ENCODE measurements around the gene SCGB1C1.

Gene SCGB1C1

DNA sequence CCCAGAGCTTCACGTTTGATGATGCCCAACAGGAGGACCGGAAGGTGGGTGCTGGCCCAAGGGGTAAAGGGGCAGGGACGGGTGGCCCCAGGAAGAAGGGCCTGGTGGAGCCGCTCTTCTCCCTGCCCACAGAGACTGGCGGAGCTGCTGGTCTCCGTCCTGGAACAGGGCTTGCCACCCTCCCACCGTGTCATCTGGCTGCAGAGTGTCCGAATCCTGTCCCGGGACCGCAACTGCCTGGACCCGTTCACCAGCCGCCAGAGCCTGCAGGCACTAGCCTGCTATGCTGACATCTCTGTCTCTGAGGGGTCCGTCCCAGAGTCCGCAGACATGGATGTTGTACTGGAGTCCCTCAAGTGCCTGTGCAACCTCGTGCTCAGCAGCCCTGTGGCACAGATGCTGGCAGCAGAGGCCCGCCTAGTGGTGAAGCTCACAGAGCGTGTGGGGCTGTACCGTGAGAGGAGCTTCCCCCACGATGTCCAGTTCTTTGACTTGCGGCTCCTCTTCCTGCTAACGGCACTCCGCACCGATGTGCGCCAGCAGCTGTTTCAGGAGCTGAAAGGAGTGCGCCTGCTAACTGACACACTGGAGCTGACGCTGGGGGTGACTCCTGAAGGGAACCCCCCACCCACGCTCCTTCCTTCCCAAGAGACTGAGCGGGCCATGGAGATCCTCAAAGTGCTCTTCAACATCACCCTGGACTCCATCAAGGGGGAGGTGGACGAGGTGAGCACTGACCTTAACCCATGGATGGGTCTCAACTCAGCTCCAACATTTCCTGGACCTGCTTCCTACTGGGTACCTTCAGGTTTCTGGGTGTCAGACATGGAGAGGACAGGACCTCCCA lies 16.6 kb downstream of the SCGB1C1 start:
- CTCF ChIA-PET, result interaction anchor here (0.7 to 2.1 kb wide), 6 partner anchors 10 to 47 kb away, joined by 3 to 7 read pairs (median 4); partner anchors contain the start of gene SIRT3
- Histone ChIP-seq H3K36me3 (ENCODE audit: control insufficient read depth in 4 of 4, insufficient read depth in 4 of 4, low read length in 3 of 4) (peaks cover 15 to 63% (median 56%) of the 10 kb centered on the region in 4 experiments), H3K27me3 (replicated peaks in 2 of 5; ENCODE audit: control insufficient read depth in 4 of 5, insufficient read depth in 5 of 5, low read length in 4 of 5) (no peaks in the 10 kb centered on the region), H3K27ac (ENCODE audit: insufficient read depth in 1 of 2, low read depth in 1 of 2, low read length in 2 of 2, poor library complexity in 1 of 2, severe bottlenecking in 2 of 2) (peak overlapping the region; percentile 13 to 97), H3K4me3 (ENCODE audit: control insufficient read depth in 1 of 7, extremely low read depth in 1 of 7, insufficient read depth in 4 of 7, low read depth in 2 of 7, low read length in 6 of 7) (peak overlapping the region; percentile 40 to 99 (median 92)), H3K4me1 (ENCODE audit: control extremely low read depth in 1 of 4, control insufficient read depth in 4 of 4, insufficient read depth in 4 of 4, low read length in 3 of 4) (peaks cover 5 to 40% (median 35%) of the 10 kb centered on the region in 4 experiments), H3K9me3 (ENCODE audit: control extremely low read depth in 1 of 5, control insufficient read depth in 4 of 5, insufficient read depth in 2 of 5, low read depth in 1 of 5, low read length in 4 of 5) (no peaks in the 10 kb centered on the region)
- 73% methylated on average over 28 of the region's 29 CpGs for WGBS (ENCODE audit: insufficient coverage)
- POLR2A ChIA-PET, result interaction anchor here (0.5 kb wide), 1 partner anchor 203 kb away, joined by 4 read pairs; no protein-coding TSS in a partner anchor
- DNase-seq, result peak in 2 of 3 donors; percentile 33 to 39

DNA sequence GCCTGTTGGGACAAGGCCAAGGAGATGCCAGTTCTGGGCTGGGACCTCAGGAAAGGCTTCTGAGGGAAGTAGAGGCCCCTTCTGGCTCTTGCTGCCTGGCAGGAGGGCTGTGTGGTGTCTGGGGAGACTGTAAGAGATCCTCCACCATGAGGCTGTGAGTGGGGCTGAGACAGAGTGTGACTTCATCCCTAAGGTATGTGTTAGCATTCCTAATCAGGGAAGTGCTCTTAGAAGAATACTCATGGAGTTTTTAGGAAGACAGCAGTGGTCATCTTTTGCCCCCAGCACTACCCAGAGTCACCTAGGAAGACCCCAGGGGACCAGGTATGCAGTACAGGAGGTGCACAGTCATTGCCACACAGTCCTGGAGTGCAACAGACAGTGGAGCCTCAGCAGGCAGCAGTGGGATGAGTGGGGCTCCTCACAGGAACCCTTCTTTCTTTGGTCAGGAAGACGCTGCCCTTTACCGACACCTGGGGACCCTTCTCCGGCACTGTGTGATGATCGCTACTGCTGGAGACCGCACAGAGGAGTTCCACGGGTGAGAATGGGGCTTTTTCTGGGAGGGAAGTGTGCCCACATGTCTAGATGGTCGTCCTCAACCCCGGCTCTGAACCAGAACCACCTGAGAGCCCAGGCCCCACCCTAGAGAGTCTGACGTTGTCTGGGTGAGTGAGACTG lies 17.4 kb downstream of the SCGB1C1 start:
- no peak for DNase-seq
- Histone ChIP-seq H3K4me3 (ENCODE audit: control insufficient read depth in 1 of 7, extremely low read depth in 1 of 7, insufficient read depth in 4 of 7, low read depth in 2 of 7, low read length in 6 of 7) (peak overlapping the region in 2 of 7 experiments; percentile 98 to 99), H3K27ac (ENCODE audit: insufficient read depth in 1 of 2, low read depth in 1 of 2, low read length in 2 of 2, poor library complexity in 1 of 2, severe bottlenecking in 2 of 2) (peak overlapping the region in 1 of 2 experiments; percentile 28), H3K27me3 (replicated peaks in 2 of 5; ENCODE audit: control insufficient read depth in 4 of 5, insufficient read depth in 5 of 5, low read length in 4 of 5) (no peaks in the 10 kb centered on the region), H3K4me1 (ENCODE audit: control extremely low read depth in 1 of 4, control insufficient read depth in 4 of 4, insufficient read depth in 4 of 4, low read length in 3 of 4) (peaks cover 5 to 39% (median 34%) of the 10 kb centered on the region in 4 experiments), H3K9me3 (ENCODE audit: control extremely low read depth in 1 of 5, control insufficient read depth in 4 of 5, insufficient read depth in 2 of 5, low read depth in 1 of 5, low read length in 4 of 5) (no peaks in the 10 kb centered on the region), H3K36me3 (ENCODE audit: control insufficient read depth in 4 of 4, insufficient read depth in 4 of 4, low read length in 3 of 4) (peaks cover 15 to 63% (median 55%) of the 10 kb centered on the region in 4 experiments)
- CTCF ChIA-PET, result interaction anchor here (0.7 to 2.1 kb wide), 5 partner anchors 9 to 47 kb away, joined by 3 to 7 read pairs (median 4); partner anchors contain the start of gene SIRT3
- POLR2A ChIA-PET, result no interaction called here
- 96% methylated on average over 9 of the region's 9 CpGs for WGBS (ENCODE audit: insufficient coverage)

DNA sequence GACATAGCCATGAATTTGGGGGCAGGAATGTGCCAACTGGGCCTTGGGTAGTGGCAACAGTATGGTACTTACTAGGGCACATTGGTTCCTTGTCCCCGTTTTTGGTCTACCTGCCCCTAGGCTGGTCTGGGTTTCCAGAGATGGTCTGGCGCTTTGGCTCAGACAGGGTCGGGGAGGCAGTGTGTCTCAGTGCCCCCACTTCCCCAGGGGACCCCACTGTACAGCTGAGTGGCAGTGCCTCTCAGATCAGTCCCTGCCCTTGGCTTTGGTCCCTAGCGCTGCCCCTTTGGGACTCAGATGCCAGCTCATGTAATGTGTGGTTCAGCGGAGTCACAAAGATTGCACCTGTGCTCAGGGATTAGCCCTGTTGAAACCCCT lies 17.9 kb downstream of the SCGB1C1 start:
- POLR2A ChIA-PET, result no interaction called here
- Histone ChIP-seq H3K27me3 (replicated peaks in 2 of 5; ENCODE audit: control insufficient read depth in 4 of 5, insufficient read depth in 5 of 5, low read length in 4 of 5) (no peaks in the 10 kb centered on the region), H3K4me3 (ENCODE audit: control insufficient read depth in 1 of 7, extremely low read depth in 1 of 7, insufficient read depth in 4 of 7, low read depth in 2 of 7, low read length in 6 of 7) (no peak overlapping the region), H3K36me3 (ENCODE audit: control insufficient read depth in 4 of 4, insufficient read depth in 4 of 4, low read length in 3 of 4) (peaks cover 16 to 63% (median 54%) of the 10 kb centered on the region in 4 experiments), H3K9me3 (ENCODE audit: control extremely low read depth in 1 of 5, control insufficient read depth in 4 of 5, insufficient read depth in 2 of 5, low read depth in 1 of 5, low read length in 4 of 5) (no peaks in the 10 kb centered on the region), H3K4me1 (ENCODE audit: control extremely low read depth in 1 of 4, control insufficient read depth in 4 of 4, insufficient read depth in 4 of 4, low read length in 3 of 4) (peaks cover 5 to 35% (median 30%) of the 10 kb centered on the region in 4 experiments), H3K27ac (ENCODE audit: insufficient read depth in 1 of 2, low read depth in 1 of 2, low read length in 2 of 2, poor library complexity in 1 of 2, severe bottlenecking in 2 of 2) (peak overlapping the region in 1 of 2 experiments; percentile 12)
- no peak for DNase-seq
- CTCF ChIA-PET, result no interaction called here
- 100% methylated on average over 5 of the region's 5 CpGs for WGBS (ENCODE audit: insufficient coverage)

DNA sequence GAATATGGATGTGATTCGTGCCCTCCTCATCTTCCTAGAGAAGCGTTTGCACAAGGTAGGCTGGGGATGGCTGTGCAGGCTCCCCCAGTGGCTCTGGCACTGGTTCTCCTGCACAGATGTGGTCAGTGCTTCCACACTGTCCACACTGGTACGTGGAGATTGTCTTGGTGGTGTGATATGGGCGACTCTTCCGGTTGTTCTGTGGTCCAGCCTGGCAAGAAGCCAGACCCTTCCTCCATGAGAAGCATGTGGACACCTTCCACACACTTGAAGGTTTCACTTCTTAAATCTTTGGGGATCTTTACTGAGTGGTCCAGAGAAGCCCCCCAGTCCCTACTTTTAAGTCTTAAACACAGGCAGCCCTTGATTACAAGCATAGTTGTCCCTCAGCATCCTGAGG lies 18.4 kb downstream of the SCGB1C1 start:
- Histone ChIP-seq H3K4me3 (ENCODE audit: control insufficient read depth in 1 of 7, extremely low read depth in 1 of 7, insufficient read depth in 4 of 7, low read depth in 2 of 7, low read length in 6 of 7) (no peak overlapping the region), H3K36me3 (ENCODE audit: control insufficient read depth in 4 of 4, insufficient read depth in 4 of 4, low read length in 3 of 4) (peaks cover 16 to 67% (median 57%) of the 10 kb centered on the region in 4 experiments), H3K27ac (ENCODE audit: insufficient read depth in 1 of 2, low read depth in 1 of 2, low read length in 2 of 2, poor library complexity in 1 of 2, severe bottlenecking in 2 of 2) (no peak overlapping the region), H3K4me1 (ENCODE audit: control extremely low read depth in 1 of 4, control insufficient read depth in 4 of 4, insufficient read depth in 4 of 4, low read length in 3 of 4) (peaks cover under 1 to 30% (median 25%) of the 10 kb centered on the region in 4 experiments), H3K9me3 (ENCODE audit: control extremely low read depth in 1 of 5, control insufficient read depth in 4 of 5, insufficient read depth in 2 of 5, low read depth in 1 of 5, low read length in 4 of 5) (no peaks in the 10 kb centered on the region), H3K27me3 (replicated peaks in 2 of 5; ENCODE audit: control insufficient read depth in 4 of 5, insufficient read depth in 5 of 5, low read length in 4 of 5) (no peaks in the 10 kb centered on the region)
- 87% methylated on average over 5 of the region's 5 CpGs for WGBS (ENCODE audit: insufficient coverage)
- CTCF ChIA-PET, result no interaction called here
- no peak for DNase-seq
- POLR2A ChIA-PET, result no interaction called here

DNA sequence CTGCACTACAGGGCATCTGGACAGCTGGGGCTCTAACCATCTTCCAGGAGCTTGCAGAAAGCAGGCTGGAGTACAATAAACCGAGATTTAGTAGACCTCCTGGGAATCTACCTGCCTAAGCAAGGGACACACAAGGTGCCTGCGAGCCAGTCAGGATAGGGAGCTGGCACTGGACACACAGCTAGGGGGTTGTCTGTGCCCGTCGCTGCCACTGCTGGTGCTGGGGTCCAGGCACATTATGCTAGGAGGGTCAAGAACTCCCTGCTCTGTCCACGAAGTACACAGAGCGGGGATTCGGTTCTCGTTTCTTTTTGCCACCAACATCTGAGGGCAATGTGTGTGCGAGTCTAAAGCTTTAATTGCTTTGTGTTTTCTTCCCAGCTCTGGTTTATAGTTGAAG lies 18.9 kb downstream of the SCGB1C1 start:
- Histone ChIP-seq H3K4me1 (ENCODE audit: control extremely low read depth in 1 of 4, control insufficient read depth in 4 of 4, insufficient read depth in 4 of 4, low read length in 3 of 4) (peaks cover 0 to 25% (median 21%) of the 10 kb centered on the region in 4 experiments), H3K27me3 (replicated peaks in 2 of 5; ENCODE audit: control insufficient read depth in 4 of 5, insufficient read depth in 5 of 5, low read length in 4 of 5) (no peaks in the 10 kb centered on the region), H3K4me3 (ENCODE audit: control insufficient read depth in 1 of 7, extremely low read depth in 1 of 7, insufficient read depth in 4 of 7, low read depth in 2 of 7, low read length in 6 of 7) (no peak overlapping the region), H3K9me3 (ENCODE audit: control extremely low read depth in 1 of 5, control insufficient read depth in 4 of 5, insufficient read depth in 2 of 5, low read depth in 1 of 5, low read length in 4 of 5) (no peaks in the 10 kb centered on the region), H3K36me3 (ENCODE audit: control insufficient read depth in 4 of 4, insufficient read depth in 4 of 4, low read length in 3 of 4) (peaks cover 16 to 69% (median 61%) of the 10 kb centered on the region in 4 experiments), H3K27ac (ENCODE audit: insufficient read depth in 1 of 2, low read depth in 1 of 2, low read length in 2 of 2, poor library complexity in 1 of 2, severe bottlenecking in 2 of 2) (no peak overlapping the region)
- no peak for DNase-seq
- ChIA-PET CTCF (interaction anchor here (1.0 to 1.1 kb wide), 2 partner anchors 23 to 39 kb away, joined by 3 to 4 read pairs; no protein-coding TSS in a partner anchor), POLR2A (no interaction called here)
- 91% methylated on average over 8 of the region's 9 CpGs for WGBS (ENCODE audit: insufficient coverage)

- H3K27ac ChIP-seq (ENCODE audit: insufficient read depth in 1 of 2, low read depth in 1 of 2, low read length in 2 of 2, poor library complexity in 1 of 2, severe bottlenecking in 2 of 2), result no peak overlapping the region
- no peak for DNase-seq
- POLR2A ChIA-PET, result no interaction called here
- H3K9me3 ChIP-seq (ENCODE audit: control extremely low read depth in 1 of 5, control insufficient read depth in 4 of 5, insufficient read depth in 2 of 5, low read depth in 1 of 5, low read length in 4 of 5), result no peaks in the 10 kb centered on the region
- H3K36me3 ChIP-seq (ENCODE audit: control insufficient read depth in 4 of 4, insufficient read depth in 4 of 4, low read length in 3 of 4), result peaks cover 16 to 69% (median 61%) of the 10 kb centered on the region in 4 experiments
- WGBS (ENCODE audit: insufficient coverage), result 97% methylated on average over 10 of the region's 17 CpGs
- H3K27me3 ChIP-seq (replicated peaks in 2 of 5; ENCODE audit: control insufficient read depth in 4 of 5, insufficient read depth in 5 of 5, low read length in 4 of 5), result no peaks in the 10 kb centered on the region
- H3K4me1 ChIP-seq (ENCODE audit: control extremely low read depth in 1 of 4, control insufficient read depth in 4 of 4, insufficient read depth in 4 of 4, low read length in 3 of 4), result peaks cover 0 to 23% (median 18%) of the 10 kb centered on the region in 4 experiments
- no peak overlapping the region for H3K4me3 ChIP-seq (ENCODE audit: control insufficient read depth in 1 of 7, extremely low read depth in 1 of 7, insufficient read depth in 4 of 7, low read depth in 2 of 7, low read length in 6 of 7)
- CTCF ChIA-PET, result interaction anchor here (0.7 to 1.6 kb wide), 5 partner anchors 9 to 39 kb away, joined by 3 to 4 read pairs (median 3); no protein-coding TSS in a partner anchor
These were observed 19.5 kb downstream of the SCGB1C1 start for GRCh38 chr11:212150-213100.

Data from common myeloid progenitor, CD34-positive (primary cell).